NCI-H526 (cell line): Measurements from ENCODE around the gene SIX5.
"Not testable (repeated sequence)": the region's sequence is repeated elsewhere in the genome, so short reads cannot be mapped to it uniquely, and the experiment has no call there.

Source experiments
- DNase-seq, 2 experiments: peaks; one replicate each; lab custom pipeline; 2025; lab: John Stamatoyannopoulos, UW

The SIX5 gene

DNA sequence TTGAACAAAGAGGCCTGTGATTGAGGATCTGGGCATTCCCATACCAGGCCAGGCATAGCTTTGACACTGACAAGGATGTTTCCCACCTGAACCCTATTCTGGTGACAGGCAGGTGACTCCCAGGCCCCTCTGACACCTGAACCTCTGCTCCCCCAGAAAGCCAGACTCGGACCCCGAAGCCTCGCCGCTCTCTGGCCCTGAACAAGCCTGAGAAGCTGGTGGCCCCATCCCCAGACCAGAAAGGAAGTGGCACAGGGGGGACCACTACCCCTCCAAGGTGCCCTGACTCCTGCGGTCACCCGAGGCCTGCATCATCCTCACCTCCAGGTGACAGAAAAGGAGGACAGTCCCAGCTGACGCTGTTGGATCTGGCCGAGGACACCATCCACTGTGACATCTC, 14.7 kb downstream of the SIX5 start:
- no peak for DNase-seq

DNA sequence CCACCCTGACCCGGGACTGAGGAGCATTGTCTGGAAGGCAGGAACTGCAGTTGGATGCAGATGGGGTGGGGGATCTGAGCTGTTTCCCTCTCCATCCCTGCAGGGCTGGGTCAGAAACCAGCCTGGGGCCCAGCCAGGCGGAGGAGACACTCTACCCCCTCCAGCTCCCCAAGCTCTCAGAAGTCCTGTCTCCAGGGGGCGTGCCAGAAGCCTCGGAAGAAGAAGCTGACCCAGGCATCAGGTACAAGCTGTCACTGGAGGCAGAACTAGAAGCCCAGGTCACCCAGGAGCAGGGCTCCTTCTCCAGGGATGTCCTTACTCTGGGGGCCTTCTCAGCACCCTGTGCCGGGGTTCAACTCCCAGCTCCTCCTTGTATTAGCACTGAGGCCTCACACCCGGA, 15.5 kb downstream of the SIX5 start:
- no peak for DNase-seq

DNA sequence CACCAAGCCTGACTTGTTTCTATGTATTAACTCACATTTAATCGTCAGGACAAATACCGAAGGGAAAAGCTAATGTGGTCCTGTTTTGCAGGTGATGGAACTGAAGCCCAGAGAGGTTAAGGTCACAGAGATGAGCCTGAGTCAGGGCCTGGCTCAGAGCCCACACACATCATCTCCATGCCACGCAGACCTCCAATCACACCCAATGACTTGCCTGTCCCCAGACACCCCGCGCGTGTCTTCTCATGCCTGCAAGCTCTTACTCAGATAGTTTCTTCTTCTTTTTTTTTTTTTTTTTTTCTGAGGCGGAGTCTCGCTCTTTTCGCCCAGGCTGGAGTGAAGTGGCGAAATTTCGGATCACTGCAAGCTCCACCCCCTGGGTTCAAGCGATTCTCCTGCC, 16.4 kb downstream of the SIX5 start:
- no peak for DNase-seq

- DNase-seq, result not testable (repeated sequence)
Observed at GRCh38 chr19:45751483-45751882, 17.6 kb downstream of the SIX5 start.

- DNase-seq, result no peak
Observed at GRCh38 chr19:45747513-45747912, 21.5 kb downstream of the SIX5 start.

DNA sequence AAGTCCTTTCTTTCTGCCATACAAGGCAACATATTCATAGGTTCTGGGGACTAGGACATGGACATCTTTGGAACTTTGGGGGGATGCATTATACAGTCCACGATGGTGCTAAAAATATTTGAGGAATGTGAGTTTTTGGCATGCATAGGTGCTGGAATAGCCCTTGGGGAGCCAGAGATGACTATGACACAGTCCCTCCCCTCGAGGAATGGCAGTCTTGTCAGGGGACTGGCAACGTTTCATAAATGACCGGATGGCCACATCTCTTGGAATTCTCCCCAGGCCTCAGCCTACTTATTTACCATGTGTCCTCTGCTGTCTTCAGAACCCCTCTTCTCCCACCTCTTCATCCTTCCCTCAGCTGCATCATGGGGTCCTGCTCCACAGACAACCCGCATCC, 22.2 kb downstream of the SIX5 start:
- no peak for DNase-seq

DNA sequence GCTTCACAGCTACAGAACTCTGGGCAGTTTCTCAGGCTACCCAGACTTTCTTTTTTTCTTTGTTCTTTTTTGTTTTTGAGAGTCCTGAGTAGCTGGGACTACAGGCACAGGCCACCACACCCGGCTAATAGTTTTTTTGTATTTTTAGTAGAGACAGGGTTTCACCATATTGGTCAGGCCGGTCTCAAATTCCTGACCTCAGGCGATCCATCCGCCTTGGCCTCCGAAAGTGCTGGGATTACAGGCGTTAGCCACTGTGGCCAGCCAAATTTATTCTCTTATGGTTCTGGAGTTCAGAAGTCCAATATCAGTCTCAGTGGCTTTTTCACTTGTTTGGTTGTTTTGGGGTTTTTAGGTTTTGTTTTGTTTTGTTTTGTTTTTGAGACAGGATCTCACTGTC, 23.4 kb downstream of the SIX5 start:
- DNase-seq, result no peak

GRCh38 chr19:45742969-45743368, 26.1 kb downstream of the SIX5 start:
- DNase-seq, result no peak

GRCh38 chr19:45739498-45740439, 29.3 kb downstream of the SIX5 start:
- no peak for DNase-seq

- no peak for DNase-seq
Observed at GRCh38 chr19:45733160-45733810, 35.8 kb downstream of the SIX5 start, which contains the start of gene MEIOSIN. Gene MEIOSIN, plus strand, starts transcription at chr19:45733439. Its CDS starts 1,938 bp downstream, at chr19:45735377.

DNA sequence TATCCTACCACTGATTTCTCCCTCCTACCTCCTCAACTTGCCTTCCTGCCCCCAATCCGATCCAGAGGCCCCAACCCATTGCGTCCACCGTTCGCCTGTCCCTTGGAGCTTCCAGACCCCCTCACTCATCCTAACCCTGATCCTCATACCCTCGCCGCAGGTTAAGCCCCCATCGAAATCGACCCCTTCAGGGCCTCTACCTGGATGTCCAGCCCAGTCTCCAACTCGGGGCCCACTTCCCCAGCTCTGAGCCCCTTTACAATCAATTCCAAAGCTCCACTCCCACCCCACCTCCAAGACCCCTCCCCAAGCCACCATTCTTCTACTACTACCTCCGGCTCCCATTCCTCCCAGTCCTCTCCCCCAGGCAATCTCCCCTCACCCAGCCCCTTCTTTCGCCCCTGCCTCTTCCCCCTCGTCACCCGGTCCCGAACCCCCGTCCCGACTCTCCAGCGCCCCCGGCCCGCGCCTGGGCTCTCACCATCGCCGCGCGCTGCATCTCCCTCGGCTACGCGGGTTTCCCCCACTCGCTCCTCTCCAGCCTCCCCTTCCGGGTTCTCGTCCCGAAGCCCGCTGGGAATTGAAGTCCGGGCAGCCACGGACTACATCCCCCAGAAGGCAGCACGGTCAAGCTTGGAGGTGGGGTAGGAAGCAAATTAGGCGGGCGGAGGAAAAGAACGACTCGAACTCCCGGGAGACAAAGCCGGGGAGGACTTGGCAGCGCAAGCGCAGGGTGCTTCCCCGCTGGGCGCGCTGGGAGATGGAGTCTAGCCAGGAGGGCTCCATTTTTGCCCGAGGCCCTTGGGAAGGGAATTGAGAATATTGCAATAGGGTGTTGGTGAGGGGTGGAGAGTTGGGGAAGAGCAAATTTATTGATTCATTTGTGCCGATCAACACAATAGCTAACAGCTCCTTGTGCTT, 38.4 kb downstream of the SIX5 start, which contains the start of gene FBXO46:
TSS of gene FBXO46 (minus strand) at position 529 of the 921 bp plus-strand sequence. CDS start 17,401 bp downstream, outside the sequence.
- peak; percentile 98 to 99 for DNase-seq

DNA sequence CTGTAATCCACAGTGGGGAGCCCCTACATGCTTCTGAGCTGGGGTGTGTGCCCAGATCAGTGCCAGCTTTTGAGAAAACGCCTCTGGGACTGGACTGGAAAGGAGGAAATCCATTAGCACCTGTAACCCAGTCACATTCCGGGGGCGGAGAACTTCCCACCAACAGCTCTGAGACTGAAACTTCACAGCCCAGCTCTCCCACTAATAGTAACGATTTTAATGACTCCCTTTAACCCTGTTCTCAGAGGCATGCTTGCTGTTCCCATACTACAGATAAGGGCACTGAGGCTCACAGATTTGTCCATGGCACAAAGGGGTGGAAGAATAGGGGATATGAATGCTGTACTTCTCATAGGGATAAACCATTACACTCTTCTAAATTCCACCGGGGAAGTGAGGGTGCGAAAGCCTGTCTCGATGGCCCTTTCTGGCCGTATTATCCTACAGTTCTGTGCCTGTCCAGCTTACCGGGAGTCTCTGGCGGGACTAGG, 39.2 kb downstream of the SIX5 start:
- DNase-seq, result no peak

DNA sequence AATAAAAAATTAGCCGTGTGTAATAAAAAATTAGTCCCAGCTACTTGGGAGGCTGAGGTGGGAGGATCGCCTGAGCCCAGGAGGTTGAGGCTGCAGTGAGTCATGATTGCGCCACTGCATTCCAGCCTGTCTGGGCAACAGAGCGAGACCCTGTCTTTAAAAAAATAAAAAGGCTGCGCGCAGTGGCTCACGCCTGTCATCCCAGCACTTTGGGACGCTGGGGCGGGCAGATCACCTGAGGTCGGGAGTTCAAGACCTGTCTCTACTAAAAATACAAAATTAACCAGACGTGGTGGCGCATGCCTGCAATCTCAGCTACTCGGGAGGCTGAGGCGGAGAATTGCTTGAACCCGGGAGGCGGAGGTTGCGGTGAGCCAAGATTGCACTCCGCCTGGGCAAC, 40.4 kb downstream of the SIX5 start:
- DNase-seq, result not testable (repeated sequence)

GRCh38 chr19:45720065-45720464, 49.0 kb downstream of the SIX5 start:
- DNase-seq, result not testable (repeated sequence)

GRCh38 chr19:45717983-45718650, 50.9 kb downstream of the SIX5 start:
- DNase-seq, result no peak

DNA sequence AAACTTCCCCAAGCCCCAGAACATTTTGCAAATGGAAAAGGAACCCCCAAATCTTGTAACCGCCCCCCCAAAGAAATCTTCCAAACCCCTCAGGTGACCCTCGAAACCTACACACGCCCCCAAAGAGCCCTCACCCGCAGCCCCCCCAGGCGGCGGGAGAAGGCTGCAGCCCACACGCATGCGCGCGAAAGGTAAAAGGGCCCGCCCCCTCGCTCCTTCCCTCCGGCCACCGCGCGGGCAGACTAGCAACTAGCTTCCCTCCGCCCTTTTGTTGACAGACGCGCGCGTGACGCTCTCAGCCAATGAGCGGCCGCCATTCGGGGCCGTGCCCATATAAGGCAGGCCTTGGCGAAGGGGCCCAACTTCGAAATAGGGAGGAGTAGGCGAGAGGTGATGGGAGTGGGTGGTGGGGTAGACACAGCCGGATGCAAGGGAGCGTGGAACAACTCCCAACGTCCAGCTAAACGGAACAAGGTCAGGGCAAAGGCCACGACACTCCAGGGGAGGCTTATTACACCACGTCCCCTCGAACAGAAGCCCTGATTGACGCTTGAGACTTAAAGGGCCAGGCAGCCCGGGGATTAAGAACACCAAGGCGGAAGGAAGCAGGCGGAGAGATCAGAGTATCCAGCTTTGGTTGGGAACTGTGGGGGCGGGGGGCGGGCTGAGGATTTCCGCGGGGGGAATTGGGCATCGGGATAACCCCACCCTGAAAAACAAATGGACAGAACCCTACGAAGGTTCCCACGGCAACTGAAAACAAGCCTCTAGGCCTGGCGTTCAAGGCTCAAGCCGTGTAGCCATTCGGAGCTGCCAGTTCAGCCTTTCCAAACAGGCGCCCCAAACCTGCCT, 51.7 kb downstream of the SIX5 start:
- peak; percentile 98 to 99 for DNase-seq

DNA sequence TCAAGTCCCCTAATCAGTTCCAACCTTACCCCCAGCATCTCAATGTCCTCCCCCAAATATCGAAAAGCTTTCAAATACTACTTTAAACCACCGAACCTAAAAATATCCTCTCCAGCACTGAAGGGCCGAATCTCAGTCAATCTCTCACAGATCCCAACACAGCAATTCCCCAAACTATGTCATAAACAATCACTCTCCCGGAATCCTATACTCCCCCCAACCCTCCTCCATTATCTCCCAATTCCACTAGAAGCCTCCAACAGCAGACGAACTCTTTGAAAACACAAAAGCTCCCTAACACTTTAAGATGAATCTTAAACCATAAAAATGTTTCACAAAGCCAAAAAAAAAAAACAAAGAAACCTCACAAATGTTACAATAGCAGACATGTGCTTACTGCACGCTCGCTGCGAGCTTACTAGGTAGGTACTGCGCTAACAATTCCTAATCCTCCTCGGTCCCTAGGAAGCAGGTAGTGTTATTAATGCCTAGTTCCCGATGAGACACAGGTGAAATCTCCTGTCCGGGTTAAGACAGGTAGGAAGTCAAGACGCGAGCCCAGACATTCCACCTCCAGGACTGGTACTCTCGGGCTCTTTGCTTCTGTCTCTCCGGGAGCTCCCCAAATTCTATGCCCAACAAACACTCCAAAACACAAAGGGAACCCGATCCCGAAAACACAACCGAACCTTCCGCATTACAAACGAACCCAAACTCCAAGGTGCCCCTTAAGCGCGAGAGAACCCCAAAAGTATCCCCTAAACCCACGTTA, 52.5 kb downstream of the SIX5 start:
- peak; percentile 19 to 39 for DNase-seq

DNA sequence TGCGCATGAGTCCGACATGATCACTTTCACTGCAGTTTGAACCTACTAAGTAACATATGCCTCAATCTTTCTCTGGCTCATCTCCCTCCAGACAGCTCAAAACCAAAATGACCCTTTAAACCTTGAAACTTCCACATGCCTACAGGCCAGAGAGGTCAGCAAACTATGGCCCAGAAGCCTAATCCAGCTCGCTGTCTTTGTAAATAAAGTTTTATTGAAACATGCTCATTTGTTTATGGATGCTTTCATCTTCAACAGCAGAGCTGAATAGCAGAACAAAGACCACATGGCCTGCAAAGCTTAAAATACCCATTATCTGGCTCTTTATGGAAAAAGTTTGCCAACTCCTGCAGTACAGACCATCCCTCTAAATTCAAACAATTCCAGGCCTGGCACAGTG, 53.9 kb downstream of the SIX5 start:
- no peak for DNase-seq
